K562 (cell line): ENCODE measurements around the gene COL8A2. TPM values are rescaled to one million over a fixed set of nuclear protein-coding genes. Genes with fewer than 3 reads are reported as not detected.
A peak's percentile ranks its signal among the peaks of the same experiment; 100 is the strongest.

Source experiments
- ASH1L ChIP-seq: fragments of 450-650 bp; IDR thresholded peaks from 2 replicates; pipeline ENCODE4 v1.6.1; 2018; ENCODE audit warnings: borderline replicate concordance, mild to moderate bottlenecking, low read depth; ENCODE audit not compliant: partially characterized antibody
- CLOCK ChIP-seq: fragments of 250-450 bp; sonication (Bioruptor Pico); IDR thresholded peaks from 2 replicates; pipeline ENCODE4 v1.4.0; 2020; ENCODE audit warnings: mild to moderate bottlenecking, moderate library complexity, borderline replicate concordance
- CREB3 ChIP-seq: fragments of 450-650 bp; conservative IDR thresholded peaks from 2 replicates; pipeline ENCODE4 v1.6.1; 2016; ENCODE audit warnings: missing genetic modification characterization, low read depth, mild to moderate bottlenecking, missing compliant biosample characterization, moderate library complexity
- E2F5 ChIP-seq: sonication (generic); formaldehyde crosslinking; IDR thresholded peaks from 2 replicates; pipeline ENCODE4 v1.8.0; 2022; ENCODE audit warnings: mild to moderate bottlenecking, missing genetic modification reagents
- GABPA ChIP-seq: fragments of 200-800 bp; sonication (Bioruptor generic); conservative IDR thresholded peaks from 2 replicates; pipeline ENCODE4 v1.6.1; 2016; ENCODE audit warnings: low read depth, missing genetic modification characterization, missing compliant biosample characterization
- GATA2 ChIP-seq: sonication (generic); formaldehyde crosslinking; IDR thresholded peaks from 2 replicates; pipeline ENCODE4 v1.4.0; 2020; ENCODE audit warnings: mild to moderate bottlenecking, missing genetic modification reagents
- HMG20B ChIP-seq: fragments of 250-450 bp; sonication (Bioruptor Pico); IDR thresholded peaks from 2 replicates; pipeline ENCODE4 v1.5.0; 2021; ENCODE audit warnings: mild to moderate bottlenecking
- L3MBTL2 ChIP-seq: fragments of 450-650 bp; IDR thresholded peaks from 2 replicates; pipeline ENCODE4 v1.6.1; 2016; ENCODE audit warnings: mild to moderate bottlenecking, moderate library complexity
- LCOR ChIP-seq: sonication (generic); formaldehyde crosslinking; IDR thresholded peaks from 2 replicates; pipeline ENCODE4 v1.8.0; 2022; ENCODE audit warnings: mild to moderate bottlenecking, missing genetic modification reagents
- MEF2A ChIP-seq: IDR thresholded peaks from 2 replicates; pipeline ENCODE4 v1.6.1; 2011; ENCODE audit warnings: low read depth, mild to moderate bottlenecking, low read length, moderate library complexity; ENCODE audit not compliant: control insufficient read depth
- MLLT1 ChIP-seq, 2 experiments: fragments of 450-650 bp; IDR thresholded peaks; 2 replicates each; pipeline ENCODE4 v1.6.1; 2016
- POLR2AphosphoS5 ChIP-seq: IDR thresholded peaks from 2 replicates; pipeline ENCODE4 v1.6.1; 2011; ENCODE audit warnings: mild to moderate bottlenecking, low read depth, low read length, moderate library complexity; ENCODE audit not compliant: control insufficient read depth, insufficient read depth
- RAD21 ChIP-seq, 2 experiments: fragments of 250-450 bp in 1 of 2; fragments of 450-650 bp in 1 of 2; sonication (Bioruptor Pico) in 1 of 2; formaldehyde crosslinking in 1 of 2; IDR thresholded peaks in 1 of 2; conservative IDR thresholded peaks in 1 of 2; 2 replicates each; pipeline versions ENCODE4 v1.4.0 to v1.8.0; 2020 to 2022; ENCODE audit warnings: mild to moderate bottlenecking in 2 of 2, moderate library complexity in 1 of 2
- RCOR1 ChIP-seq, 2 experiments: IDR thresholded peaks; 2 replicates each; pipeline ENCODE4 v1.6.1; 2012; ENCODE audit warnings: low read depth in 2 of 2, low read length in 2 of 2, borderline replicate concordance in 1 of 2, improper control_type of control experiment in 1 of 2
- TCF15 ChIP-seq: fragments of 250-450 bp; sonication (Bioruptor Pico); IDR thresholded peaks from 2 replicates; pipeline ENCODE4 v1.8.0; 2022; ENCODE audit warnings: moderate library complexity, mild to moderate bottlenecking, inconsistent platforms
- TFAP4 ChIP-seq: sonication (generic); formaldehyde crosslinking; IDR thresholded peaks from 2 replicates; pipeline ENCODE4 v1.8.0; 2022; ENCODE audit warnings: missing genetic modification reagents, mild to moderate bottlenecking, moderate library complexity, borderline replicate concordance
- USF2 ChIP-seq: sonication (generic); formaldehyde crosslinking; IDR thresholded peaks from 2 replicates; pipeline ENCODE4 v1.5.0; 2020; ENCODE audit warnings: missing genetic modification reagents
- polyA plus RNA-seq, 8 experiments: library from polyadenylated mRNA; depleted of rRNA in 4 of 8; stranded (reverse) in 5 of 8; unstranded in 3 of 8; fragments of >200 nt; fragmentation: Nextera tagmentation in 2 of 8; fragmentation: Illumina TruSeq in 1 of 8; extraction: Ambion mirVana in 2 of 8; extraction: Trizol in 1 of 8; gene quantifications; 2 replicates each; pipeline versions ENCODE4 v1.2.1 to v1.2.3, GENCODE V29; 2011 to 2014; ENCODE audit warnings: inconsistent platforms in 1 of 8, missing spikeins in 1 of 8
- total RNA-seq, 7 experiments: library from RNA; depleted of rRNA in 6 of 7; stranded (reverse); fragments of >200 nt in 6 of 7; fragmentation: Illumina TruSeq in 2 of 7; extraction: Trizol in 2 of 7; gene quantifications; 2 replicates each; pipeline versions ENCODE4 v1.2.1 to v1.2.3, GENCODE V29; 2011 to 2021; ENCODE audit warnings: low replicate concordance in 1 of 7

COL8A2 gene
- total and polyA plus RNA-seq, 9 of the 15 experiments (the other 6 are each of a cell fraction or from before 2014, with no cell fraction given): 0.03 to 0.14 (median 0.04) TPM; not detected in 5

GRCh38 chr1:36134505-36135329, 9.7 kb upstream of the COL8A2 start (continued):
- TF ChIP-seq CLOCK (CRISPR knock-in tag) (no peak), L3MBTL2 (peak; percentile 22; the same call in 1 of the 2 replicates), CREB3 (tag) (no peak), RAD21 (CRISPR knock-in tag; conservative IDR thresholded peaks at IDR 0.05 in 1 of 2, IDR thresholded peaks at IDR 0.05 in 1 of 2) (peak; percentile 89 to 93), MEF2A (no peak), GATA2 (peak; percentile 45; the same call in 1 of the 2 replicates), E2F5 (CRISPR knock-in tag) (no peak), GABPA (tag) (no peak), TFAP4 (peak; percentile 51; the same call in 1 of the 2 replicates), LCOR (CRISPR knock-in tag) (peak; percentile 98), TCF15 (no peak), ASH1L (peak; percentile 22), HMG20B (CRISPR knock-in tag) (no peak), USF2 (no peak), MLLT1 (IDR thresholded peaks at IDR 0.05) (no peak), RCOR1 (IDR thresholded peaks at IDR 0.05; ENCODE audit: borderline replicate concordance in 1 of 2, low read depth in 2 of 2, low read length in 2 of 2) (peak in 1 of 2 experiments; percentile 45; a peak in 1 of 4 replicates), POLR2AphosphoS5 (no peak)
